SK-N-SH treated with all-trans-retinoic acid at 6 μM for 48 hours (cell line): ENCODE results near the gene ZNF24.

Experiments
- ATAC-seq: fragments of 200-7000 bp; cut with Tn5 transposase; 3 replicates; pipeline ENCODE4 v1.9.1; 2020; ENCODE audit warnings: mild to moderate bottlenecking, moderate library complexity
- ARNTL ChIP-seq: fragments of 450-650 bp; formaldehyde crosslinking; IDR thresholded peaks from 2 replicates; pipeline ENCODE4 v1.5.0; 2020; ENCODE audit warnings: low read depth, mild to moderate bottlenecking, moderate library complexity, borderline replicate concordance
- BACH2 ChIP-seq: fragments of 250-450 bp; sonication (Bioruptor Pico); IDR thresholded peaks from 2 replicates; pipeline ENCODE4 v1.9.0; 2021; ENCODE audit warnings: mild to moderate bottlenecking, borderline replicate concordance
- CSDC2 ChIP-seq: fragments of 250-450 bp; sonication (Bioruptor Pico); IDR thresholded peaks from 2 replicates; pipeline ENCODE4 v1.5.0; 2020; ENCODE audit warnings: mild to moderate bottlenecking, moderate library complexity
- ESRRG ChIP-seq: fragments of 250-450 bp; sonication (Bioruptor Pico); IDR thresholded peaks from 2 replicates; pipeline ENCODE4 v1.6.1; 2021; ENCODE audit warnings: mild to moderate bottlenecking
- GLIS3 ChIP-seq: fragments of 250-450 bp; sonication (Bioruptor Pico); IDR thresholded peaks from 2 replicates; pipeline ENCODE4 v1.5.0; 2020; ENCODE audit warnings: mild to moderate bottlenecking, moderate library complexity
- RARB ChIP-seq: fragments of 250-450 bp; sonication (Bioruptor Pico); IDR thresholded peaks from 2 replicates; pipeline ENCODE4 v1.8.0; 2021; ENCODE audit warnings: mild to moderate bottlenecking, moderate library complexity
- SNAI2 ChIP-seq: fragments of 250-450 bp; sonication (Bioruptor Pico); IDR thresholded peaks from 2 replicates; pipeline ENCODE4 v1.5.0; 2020; ENCODE audit warnings: mild to moderate bottlenecking, moderate library complexity
- TCF4 ChIP-seq: fragments of 250-450 bp; sonication (Bioruptor Pico); IDR thresholded peaks from 2 replicates; pipeline ENCODE4 v1.8.0; 2021; ENCODE audit warnings: mild to moderate bottlenecking, moderate library complexity, borderline replicate concordance
- TOX ChIP-seq: fragments of 250-450 bp; sonication (Bioruptor Pico); IDR thresholded peaks from 2 replicates; pipeline ENCODE4 v1.8.0; 2021; ENCODE audit warnings: mild to moderate bottlenecking, moderate library complexity, borderline replicate concordance
- ZFP3 ChIP-seq: fragments of 250-450 bp; sonication (Bioruptor Pico); IDR thresholded peaks from 2 replicates; pipeline ENCODE4 v1.5.0; 2020; ENCODE audit warnings: mild to moderate bottlenecking, moderate library complexity
- ZFP30 ChIP-seq: fragments of 450-650 bp; formaldehyde crosslinking; IDR thresholded peaks from 2 replicates; pipeline ENCODE4 v1.5.0; 2022; ENCODE audit warnings: mild to moderate bottlenecking, moderate library complexity
- ZNF70 ChIP-seq: fragments of 450-650 bp; formaldehyde crosslinking; IDR thresholded peaks from 2 replicates; pipeline ENCODE4 v1.5.0; 2020; ENCODE audit warnings: mild to moderate bottlenecking, moderate library complexity
- ZNF8 ChIP-seq: fragments of 450-650 bp; formaldehyde crosslinking; IDR thresholded peaks from 2 replicates; pipeline ENCODE4 v1.5.0; 2020; ENCODE audit warnings: mild to moderate bottlenecking, moderate library complexity
- TF ChIP-seq, protein P1 (sequence below): fragments of 250-450 bp; sonication (Bioruptor Pico); IDR thresholded peaks from 2 replicates; pipeline ENCODE4 v1.5.1; 2020; ENCODE audit warnings: low read depth, mild to moderate bottlenecking, moderate library complexity
- TF ChIP-seq, protein P2 (sequence below): fragments of 250-450 bp; sonication (Bioruptor Pico); IDR thresholded peaks from 2 replicates; pipeline ENCODE4 v1.5.0; 2020; ENCODE audit warnings: mild to moderate bottlenecking, moderate library complexity
- TF ChIP-seq, protein P3 (sequence below): fragments of 250-450 bp; sonication (Bioruptor Pico); IDR thresholded peaks from 2 replicates; pipeline ENCODE4 v1.8.0; 2021; ENCODE audit warnings: low read depth, mild to moderate bottlenecking, moderate library complexity, borderline replicate concordance
- TF ChIP-seq, protein P4 (sequence below): fragments of 250-450 bp; sonication (Bioruptor Pico); IDR thresholded peaks from 2 replicates; pipeline ENCODE4 v1.5.1; 2021; ENCODE audit warnings: mild to moderate bottlenecking, moderate library complexity
- TF ChIP-seq, protein P5 (sequence below): fragments of 250-450 bp; sonication (Bioruptor Pico); IDR thresholded peaks from 2 replicates; pipeline ENCODE4 v1.8.0; 2020; ENCODE audit warnings: mild to moderate bottlenecking, moderate library complexity, borderline replicate concordance

The ZNF24 gene

DNA sequence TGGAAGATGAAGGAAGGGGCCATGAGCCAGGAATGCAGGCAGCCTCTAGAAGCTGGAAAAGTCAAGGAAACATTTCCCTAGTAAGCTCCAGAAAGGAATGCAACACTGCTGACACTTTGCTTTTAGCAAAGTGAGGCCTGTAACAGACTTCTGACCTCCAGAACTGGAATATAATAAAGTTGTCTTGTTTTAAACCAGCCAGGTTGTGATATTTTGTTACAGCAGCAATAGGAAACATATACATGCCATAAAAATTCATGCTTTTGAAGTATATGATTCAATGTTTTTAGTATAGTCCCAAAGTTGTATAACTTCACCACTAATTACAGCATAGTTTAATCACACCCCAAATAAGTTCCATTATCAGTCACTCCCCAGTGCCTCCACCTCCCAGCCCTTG is 48.2 kb upstream of the ZNF24 start:
- no peak for ATAC-seq
- no peak for TF ChIP-seq BACH2 (CRISPR knock-in tag)
- TF ChIP-seq RARB (CRISPR knock-in tag): no peak
- TF ChIP-seq ZNF70: no peak
- TF ChIP-seq, protein P1, sequence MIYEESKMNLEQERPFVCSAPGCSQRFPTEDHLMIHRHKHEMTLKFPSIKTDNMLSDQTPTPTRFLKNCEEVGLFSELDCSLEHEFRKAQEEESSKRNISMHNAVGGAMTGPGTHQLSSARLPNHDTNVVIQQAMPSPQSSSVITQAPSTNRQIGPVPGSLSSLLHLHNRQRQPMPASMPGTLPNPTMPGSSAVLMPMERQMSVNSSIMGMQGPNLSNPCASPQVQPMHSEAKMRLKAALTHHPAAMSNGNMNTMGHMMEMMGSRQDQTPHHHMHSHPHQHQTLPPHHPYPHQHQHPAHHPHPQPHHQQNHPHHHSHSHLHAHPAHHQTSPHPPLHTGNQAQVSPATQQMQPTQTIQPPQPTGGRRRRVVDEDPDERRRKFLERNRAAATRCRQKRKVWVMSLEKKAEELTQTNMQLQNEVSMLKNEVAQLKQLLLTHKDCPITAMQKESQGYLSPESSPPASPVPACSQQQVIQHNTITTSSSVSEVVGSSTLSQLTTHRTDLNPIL (CRISPR knock-in tag): no peak
- TF ChIP-seq, protein P2, sequence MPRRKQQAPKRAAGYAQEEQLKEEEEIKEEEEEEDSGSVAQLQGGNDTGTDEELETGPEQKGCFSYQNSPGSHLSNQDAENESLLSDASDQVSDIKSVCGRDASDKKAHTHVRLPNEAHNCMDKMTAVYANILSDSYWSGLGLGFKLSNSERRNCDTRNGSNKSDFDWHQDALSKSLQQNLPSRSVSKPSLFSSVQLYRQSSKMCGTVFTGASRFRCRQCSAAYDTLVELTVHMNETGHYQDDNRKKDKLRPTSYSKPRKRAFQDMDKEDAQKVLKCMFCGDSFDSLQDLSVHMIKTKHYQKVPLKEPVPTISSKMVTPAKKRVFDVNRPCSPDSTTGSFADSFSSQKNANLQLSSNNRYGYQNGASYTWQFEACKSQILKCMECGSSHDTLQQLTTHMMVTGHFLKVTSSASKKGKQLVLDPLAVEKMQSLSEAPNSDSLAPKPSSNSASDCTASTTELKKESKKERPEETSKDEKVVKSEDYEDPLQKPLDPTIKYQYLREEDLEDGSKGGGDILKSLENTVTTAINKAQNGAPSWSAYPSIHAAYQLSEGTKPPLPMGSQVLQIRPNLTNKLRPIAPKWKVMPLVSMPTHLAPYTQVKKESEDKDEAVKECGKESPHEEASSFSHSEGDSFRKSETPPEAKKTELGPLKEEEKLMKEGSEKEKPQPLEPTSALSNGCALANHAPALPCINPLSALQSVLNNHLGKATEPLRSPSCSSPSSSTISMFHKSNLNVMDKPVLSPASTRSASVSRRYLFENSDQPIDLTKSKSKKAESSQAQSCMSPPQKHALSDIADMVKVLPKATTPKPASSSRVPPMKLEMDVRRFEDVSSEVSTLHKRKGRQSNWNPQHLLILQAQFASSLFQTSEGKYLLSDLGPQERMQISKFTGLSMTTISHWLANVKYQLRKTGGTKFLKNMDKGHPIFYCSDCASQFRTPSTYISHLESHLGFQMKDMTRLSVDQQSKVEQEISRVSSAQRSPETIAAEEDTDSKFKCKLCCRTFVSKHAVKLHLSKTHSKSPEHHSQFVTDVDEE: no peak
- no peak for TF ChIP-seq CSDC2 (CRISPR knock-in tag)
- TF ChIP-seq GLIS3 (CRISPR knock-in tag): no peak
- TF ChIP-seq SNAI2 (CRISPR knock-in tag): no peak
- no peak for TF ChIP-seq ZFP3 (CRISPR knock-in tag)
- TF ChIP-seq ESRRG: no peak
- no peak for TF ChIP-seq TCF4 (CRISPR knock-in tag)
- TF ChIP-seq, protein P3, sequence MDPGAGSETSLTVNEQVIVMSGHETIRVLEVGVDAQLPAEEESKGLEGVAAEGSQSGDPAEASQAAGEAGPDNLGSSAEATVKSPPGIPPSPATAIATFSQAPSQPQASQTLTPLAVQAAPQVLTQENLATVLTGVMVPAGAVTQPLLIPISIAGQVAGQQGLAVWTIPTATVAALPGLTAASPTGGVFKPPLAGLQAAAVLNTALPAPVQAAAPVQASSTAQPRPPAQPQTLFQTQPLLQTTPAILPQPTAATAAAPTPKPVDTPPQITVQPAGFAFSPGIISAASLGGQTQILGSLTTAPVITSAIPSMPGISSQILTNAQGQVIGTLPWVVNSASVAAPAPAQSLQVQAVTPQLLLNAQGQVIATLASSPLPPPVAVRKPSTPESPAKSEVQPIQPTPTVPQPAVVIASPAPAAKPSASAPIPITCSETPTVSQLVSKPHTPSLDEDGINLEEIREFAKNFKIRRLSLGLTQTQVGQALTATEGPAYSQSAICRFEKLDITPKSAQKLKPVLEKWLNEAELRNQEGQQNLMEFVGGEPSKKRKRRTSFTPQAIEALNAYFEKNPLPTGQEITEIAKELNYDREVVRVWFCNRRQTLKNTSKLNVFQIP (CRISPR knock-in tag): no peak
- TF ChIP-seq ARNTL (CRISPR knock-in tag): no peak

DNA sequence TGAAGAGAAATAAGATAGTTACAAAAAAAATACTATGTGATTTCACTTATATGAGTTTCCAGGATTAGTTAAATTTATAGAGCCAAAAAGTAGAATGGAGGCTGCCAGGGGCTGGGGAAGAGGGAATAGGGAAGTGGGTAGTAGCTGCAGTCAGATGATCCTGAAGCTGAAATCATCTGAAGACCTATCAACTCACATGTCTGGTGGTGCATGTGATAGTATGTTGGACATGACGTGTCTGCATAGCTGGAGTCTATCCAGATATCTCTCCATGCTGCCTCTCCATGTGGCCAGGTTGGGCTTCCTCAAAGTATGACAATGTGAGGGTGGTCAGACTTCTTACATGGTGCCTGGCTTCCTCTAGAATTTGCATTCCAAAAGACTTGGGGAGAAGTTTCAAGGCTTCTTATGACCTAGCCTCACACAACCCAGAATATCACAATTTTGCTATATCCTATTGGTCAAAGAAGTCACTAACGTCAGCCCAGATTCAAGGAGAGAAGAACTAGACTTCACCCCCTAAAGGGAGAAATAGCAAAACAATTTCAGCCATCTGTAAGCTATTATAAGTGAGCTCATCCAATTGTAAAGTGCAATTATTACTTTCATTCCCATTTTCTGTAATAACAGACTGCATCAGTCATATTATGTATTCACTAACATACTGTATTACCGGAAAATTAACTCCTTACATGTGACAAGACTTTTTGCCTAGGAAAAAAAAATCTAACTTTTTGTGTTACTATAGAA is 46.9 kb upstream of the ZNF24 start:
- no peak for ATAC-seq
- no peak for TF ChIP-seq SNAI2 (CRISPR knock-in tag)
- TF ChIP-seq, protein P1 (CRISPR knock-in tag): no peak

DNA sequence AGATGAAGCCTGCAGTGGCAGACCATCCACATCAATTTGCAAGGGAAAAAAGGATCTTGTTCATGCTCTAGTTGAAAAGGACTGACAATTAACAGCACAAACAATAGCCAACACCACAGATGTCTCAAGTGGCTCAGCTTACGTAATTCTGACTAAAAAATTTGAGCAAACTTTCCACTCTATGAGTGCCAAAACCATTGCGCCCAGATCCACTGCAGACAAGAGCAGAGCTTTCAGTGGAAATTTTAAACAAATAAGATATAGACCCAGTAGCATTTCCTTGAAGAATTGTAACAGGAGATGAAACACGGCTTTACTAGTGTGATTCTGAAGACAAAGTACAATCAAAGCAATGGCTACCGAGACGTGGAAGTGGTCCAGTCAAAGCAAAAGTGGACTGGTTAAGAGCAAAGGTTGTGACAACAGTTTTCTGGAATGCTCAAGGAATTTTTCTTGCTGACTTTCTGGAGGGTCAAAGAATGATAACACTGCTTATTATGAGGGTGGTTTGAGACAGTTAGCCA is 44.9 kb upstream of the ZNF24 start:
- no peak for ATAC-seq
- TF ChIP-seq ZNF8 (CRISPR knock-in tag): no peak
- TF ChIP-seq, protein P3 (CRISPR knock-in tag): no peak
- no peak for TF ChIP-seq TOX
- TF ChIP-seq, protein P4, sequence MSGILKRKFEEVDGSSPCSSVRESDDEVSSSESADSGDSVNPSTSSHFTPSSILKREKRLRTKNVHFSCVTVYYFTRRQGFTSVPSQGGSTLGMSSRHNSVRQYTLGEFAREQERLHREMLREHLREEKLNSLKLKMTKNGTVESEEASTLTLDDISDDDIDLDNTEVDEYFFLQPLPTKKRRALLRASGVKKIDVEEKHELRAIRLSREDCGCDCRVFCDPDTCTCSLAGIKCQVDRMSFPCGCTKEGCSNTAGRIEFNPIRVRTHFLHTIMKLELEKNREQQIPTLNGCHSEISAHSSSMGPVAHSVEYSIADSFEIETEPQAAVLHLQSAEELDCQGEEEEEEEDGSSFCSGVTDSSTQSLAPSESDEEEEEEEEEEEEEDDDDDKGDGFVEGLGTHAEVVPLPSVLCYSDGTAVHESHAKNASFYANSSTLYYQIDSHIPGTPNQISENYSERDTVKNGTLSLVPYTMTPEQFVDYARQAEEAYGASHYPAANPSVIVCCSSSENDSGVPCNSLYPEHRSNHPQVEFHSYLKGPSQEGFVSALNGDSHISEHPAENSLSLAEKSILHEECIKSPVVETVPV: no peak
- TF ChIP-seq, protein P5, sequence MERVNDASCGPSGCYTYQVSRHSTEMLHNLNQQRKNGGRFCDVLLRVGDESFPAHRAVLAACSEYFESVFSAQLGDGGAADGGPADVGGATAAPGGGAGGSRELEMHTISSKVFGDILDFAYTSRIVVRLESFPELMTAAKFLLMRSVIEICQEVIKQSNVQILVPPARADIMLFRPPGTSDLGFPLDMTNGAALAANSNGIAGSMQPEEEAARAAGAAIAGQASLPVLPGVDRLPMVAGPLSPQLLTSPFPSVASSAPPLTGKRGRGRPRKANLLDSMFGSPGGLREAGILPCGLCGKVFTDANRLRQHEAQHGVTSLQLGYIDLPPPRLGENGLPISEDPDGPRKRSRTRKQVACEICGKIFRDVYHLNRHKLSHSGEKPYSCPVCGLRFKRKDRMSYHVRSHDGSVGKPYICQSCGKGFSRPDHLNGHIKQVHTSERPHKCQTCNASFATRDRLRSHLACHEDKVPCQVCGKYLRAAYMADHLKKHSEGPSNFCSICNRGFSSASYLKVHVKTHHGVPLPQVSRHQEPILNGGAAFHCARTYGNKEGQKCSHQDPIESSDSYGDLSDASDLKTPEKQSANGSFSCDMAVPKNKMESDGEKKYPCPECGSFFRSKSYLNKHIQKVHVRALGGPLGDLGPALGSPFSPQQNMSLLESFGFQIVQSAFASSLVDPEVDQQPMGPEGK (CRISPR knock-in tag): no peak
- TF ChIP-seq GLIS3 (CRISPR knock-in tag): no peak
- no peak for TF ChIP-seq ZFP3 (CRISPR knock-in tag)
- no peak for TF ChIP-seq ZFP30 (CRISPR knock-in tag)
